LNCaP clone FGC (cell line): Measurements from ENCODE around the gene ELAC1.

Experiments used
- DNase-seq: peaks from one replicate; pipeline ENCODE4 v3.0.0-alpha.2; 2011; ENCODE audit warnings: low read depth
- H3K4me3 ChIP-seq: 2 replicates; pipeline ENCODE4 v1.5.1; 2011; ENCODE audit warnings: mild to moderate bottlenecking, low read depth, low read length, control low read depth
- CTCF ChIP-seq: IDR thresholded peaks from 2 replicates; pipeline ENCODE4 v1.5.1; 2012; ENCODE audit warnings: mild to moderate bottlenecking; ENCODE audit not compliant: control insufficient read depth, insufficient read depth; ENCODE audit errors: extremely low read depth

ELAC1 gene

GRCh38 chr18:51006948-51007789 lies 39.3 kb downstream of the ELAC1 start:
- no peak for DNase-seq
- TF ChIP-seq CTCF, result no peak

DNA sequence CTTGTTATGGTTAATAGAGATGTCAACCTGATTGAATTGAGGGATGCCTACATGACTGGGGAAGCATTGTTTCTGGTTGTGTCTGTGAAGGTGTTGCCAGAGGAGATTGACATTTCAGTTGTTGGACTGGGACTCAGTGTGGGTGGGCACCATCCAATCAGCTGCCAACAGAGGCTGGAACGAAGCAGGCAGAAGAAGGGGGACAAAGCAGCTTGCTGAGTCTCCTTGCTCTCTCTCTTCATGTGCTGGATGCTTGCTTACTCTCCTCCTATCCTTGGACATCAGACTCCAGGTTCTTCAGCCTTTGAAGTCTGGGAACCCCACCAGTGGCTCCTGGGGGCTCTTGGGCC lies 39.9 kb downstream of the ELAC1 start:
- no peak for DNase-seq
- TF ChIP-seq CTCF, result no peak

More at GRCh38 chr18:51006948-51007789, 39.3 kb downstream of the ELAC1 start:
- no peak overlapping the region for H3K4me3 ChIP-seq

GRCh38 chr18:51009072-51009471 lies 41.2 kb downstream of the ELAC1 start:
- no peak for DNase-seq
- no peak overlapping the region for H3K4me3 ChIP-seq
- TF ChIP-seq CTCF, result no peak

More for the DNA sequence above, 39.9 kb downstream of the ELAC1 start:
- H3K4me3 ChIP-seq, result no peak overlapping the region

- no peak overlapping the region for H3K4me3 ChIP-seq
- TF ChIP-seq CTCF, result no peak
- DNase-seq, result no peak
Measured at GRCh38 chr18:51010218-51010617, 42.4 kb downstream of the ELAC1 start.

GRCh38 chr18:51011709-51012108 lies 43.9 kb downstream of the ELAC1 start:
- no peak overlapping the region for H3K4me3 ChIP-seq
- DNase-seq, result peak; percentile 73
- no peak for TF ChIP-seq CTCF

DNA sequence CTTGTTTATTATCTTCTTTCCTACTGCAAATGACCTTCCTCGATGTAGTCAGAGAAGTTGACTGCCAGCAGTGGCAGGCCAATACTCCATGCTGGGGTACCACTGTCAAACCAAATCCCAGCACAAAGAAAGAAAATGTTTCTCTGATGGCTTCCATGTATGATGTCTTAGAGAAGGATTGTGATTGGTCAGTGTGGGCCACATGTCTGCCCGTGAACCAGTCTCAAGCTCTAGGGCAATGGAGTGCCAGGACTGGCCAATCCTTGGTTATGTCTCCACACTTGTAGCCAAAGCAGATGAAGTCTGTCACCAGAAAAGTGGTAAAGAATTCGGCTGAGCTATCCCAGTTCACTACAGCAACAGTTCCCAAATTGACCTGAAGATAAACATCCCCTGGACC lies 44.6 kb downstream of the ELAC1 start:
- no peak for DNase-seq
- TF ChIP-seq CTCF, result no peak

DNA sequence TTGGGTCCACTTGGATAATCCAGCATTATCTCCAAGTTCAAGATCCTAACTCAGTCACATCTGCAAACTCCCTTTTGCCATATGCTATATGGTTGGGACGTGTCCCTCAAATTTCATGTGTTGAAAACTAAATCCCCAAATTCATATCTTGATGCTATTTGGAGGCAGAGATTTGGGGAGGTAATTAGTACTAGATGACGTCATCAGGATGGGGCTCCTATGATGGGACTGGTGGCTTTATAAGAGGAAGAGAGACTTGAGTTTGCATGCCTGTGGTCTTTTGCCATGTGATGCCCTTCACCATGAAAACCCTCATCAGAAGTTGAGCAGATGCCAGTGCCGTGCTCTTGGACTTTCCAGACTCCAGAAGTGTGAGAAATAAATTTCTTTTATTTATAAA lies 45.4 kb downstream of the ELAC1 start:
- no peak for DNase-seq
- H3K4me3 ChIP-seq, result no peak overlapping the region
- TF ChIP-seq CTCF, result no peak

More for the DNA sequence above, 44.6 kb downstream of the ELAC1 start:
- no peak overlapping the region for H3K4me3 ChIP-seq
